C4-2B (cell line): ENCODE results near the gene MICAL3.

Source experiments
- H3K27ac ChIP-seq: fragments of 450-650 bp; 2 replicates; pipeline ENCODE4 v1.5.1; 2017
- ZFX ChIP-seq: fragments of 450-650 bp; IDR thresholded peaks from 2 replicates; pipeline ENCODE4 v1.6.1; 2017
- TF ChIP-seq, protein P1 (sequence below): fragments of 450-650 bp; conservative IDR thresholded peaks from 2 replicates; pipeline ENCODE4 v1.5.1; 2017; ENCODE audit warnings: mild to moderate bottlenecking

MICAL3 gene

DNA sequence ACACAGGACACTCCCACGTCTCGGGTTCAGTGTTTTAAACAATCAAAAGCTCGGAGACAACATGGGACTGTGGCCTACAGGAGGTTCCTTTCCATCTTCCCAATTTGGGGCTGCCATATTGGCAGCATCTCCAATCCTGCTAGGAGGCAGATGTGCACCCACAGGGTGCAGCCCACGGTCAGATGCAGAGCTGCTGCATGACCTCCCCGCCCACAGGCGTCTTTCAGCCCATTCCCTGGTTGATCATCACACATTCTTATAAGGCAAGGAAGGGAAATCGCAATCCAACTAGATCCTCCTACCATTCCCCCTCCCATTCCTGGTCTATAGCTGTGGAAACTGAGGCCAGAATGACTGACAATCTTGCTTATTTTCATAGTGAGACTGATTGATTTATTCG is 121.4 kb downstream of the MICAL3 start:
- no peak overlapping the region for H3K27ac ChIP-seq

DNA sequence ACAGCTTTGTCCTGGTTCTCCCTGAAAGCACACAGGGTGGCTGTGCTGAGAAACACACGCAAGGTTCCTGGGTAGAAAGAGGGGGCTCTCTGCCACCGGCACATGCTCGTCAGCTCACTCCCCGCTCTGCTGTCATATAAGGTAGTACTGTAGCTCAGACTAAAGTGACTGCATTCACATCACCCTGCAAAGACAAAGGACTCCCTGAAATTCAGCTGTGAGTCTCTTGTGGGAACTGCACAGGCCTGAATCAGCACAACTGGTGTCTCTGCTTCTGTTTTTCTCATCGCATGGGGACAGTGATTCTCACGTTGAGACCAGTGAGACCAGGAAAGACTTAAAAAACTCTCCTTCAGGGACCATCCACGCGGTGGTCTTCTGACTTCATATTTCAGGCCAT is 126.0 kb downstream of the MICAL3 start:
- H3K27ac ChIP-seq: no peak overlapping the region
- TF ChIP-seq, protein P1, sequence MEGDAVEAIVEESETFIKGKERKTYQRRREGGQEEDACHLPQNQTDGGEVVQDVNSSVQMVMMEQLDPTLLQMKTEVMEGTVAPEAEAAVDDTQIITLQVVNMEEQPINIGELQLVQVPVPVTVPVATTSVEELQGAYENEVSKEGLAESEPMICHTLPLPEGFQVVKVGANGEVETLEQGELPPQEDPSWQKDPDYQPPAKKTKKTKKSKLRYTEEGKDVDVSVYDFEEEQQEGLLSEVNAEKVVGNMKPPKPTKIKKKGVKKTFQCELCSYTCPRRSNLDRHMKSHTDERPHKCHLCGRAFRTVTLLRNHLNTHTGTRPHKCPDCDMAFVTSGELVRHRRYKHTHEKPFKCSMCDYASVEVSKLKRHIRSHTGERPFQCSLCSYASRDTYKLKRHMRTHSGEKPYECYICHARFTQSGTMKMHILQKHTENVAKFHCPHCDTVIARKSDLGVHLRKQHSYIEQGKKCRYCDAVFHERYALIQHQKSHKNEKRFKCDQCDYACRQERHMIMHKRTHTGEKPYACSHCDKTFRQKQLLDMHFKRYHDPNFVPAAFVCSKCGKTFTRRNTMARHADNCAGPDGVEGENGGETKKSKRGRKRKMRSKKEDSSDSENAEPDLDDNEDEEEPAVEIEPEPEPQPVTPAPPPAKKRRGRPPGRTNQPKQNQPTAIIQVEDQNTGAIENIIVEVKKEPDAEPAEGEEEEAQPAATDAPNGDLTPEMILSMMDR: no peak
- no peak for TF ChIP-seq ZFX

More for the DNA sequence above, 121.4 kb downstream of the MICAL3 start:
- no peak for TF ChIP-seq ZFX
- TF ChIP-seq, protein P1: no peak

DNA sequence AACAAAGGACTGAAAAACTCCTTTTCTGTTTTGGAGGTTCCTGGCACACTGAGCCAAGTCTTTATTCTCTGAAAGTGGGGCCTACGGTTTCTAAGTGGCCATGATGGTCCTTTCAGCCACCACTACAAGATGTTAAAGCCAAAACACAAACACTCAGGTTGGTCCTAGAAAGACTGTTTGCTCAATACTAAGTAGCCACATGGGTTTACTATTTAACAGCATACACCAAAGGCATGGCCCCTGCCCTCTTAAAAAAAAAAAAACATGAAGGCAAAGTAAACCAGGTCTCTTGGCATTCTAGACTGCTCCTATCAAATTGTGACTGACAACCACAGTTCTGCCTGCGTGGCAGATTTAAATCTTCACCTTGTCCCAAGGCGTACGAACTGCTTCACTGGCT is 126.5 kb downstream of the MICAL3 start:
- no peak overlapping the region for H3K27ac ChIP-seq
- TF ChIP-seq, protein P1: no peak

DNA sequence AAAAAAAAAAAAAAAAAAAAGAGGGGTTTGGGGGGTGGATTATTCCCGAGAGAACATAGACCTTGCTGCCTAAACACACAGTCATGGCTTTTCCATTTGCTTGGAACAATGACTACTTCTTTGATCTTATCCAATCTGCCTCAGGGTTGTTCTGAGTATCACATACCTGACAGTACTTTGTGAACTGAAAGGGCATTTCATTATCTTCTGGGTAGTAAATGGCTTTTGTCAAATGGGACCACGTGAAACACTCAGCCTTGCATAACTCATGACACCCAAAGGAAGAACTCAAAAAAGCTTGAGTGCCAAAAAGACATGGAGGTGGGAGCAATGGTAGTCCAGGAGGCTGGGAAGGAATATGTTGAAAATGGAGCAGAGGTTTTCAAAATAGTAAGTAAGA is 126.9 kb downstream of the MICAL3 start:
- TF ChIP-seq, protein P1: no peak
- no peak for TF ChIP-seq ZFX
- no peak overlapping the region for H3K27ac ChIP-seq

DNA sequence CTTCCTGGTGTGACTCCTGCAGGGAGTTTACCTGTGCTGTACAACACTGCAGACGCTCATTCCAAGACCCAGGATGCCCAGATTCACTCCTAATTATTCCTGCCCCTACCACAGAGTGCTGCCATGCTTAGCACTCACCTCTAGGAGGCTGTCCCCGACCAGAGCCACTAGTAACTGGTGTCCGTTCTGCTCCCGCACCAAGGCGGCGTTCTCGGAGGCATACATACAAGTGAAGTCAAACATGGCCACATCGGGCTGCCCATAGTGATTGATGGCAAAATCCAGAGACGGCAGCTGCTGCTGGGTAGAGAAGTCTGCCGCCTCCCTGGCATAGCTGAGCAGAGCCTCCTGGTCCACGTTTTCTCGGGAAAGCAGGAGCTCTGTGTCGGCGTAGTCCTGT is 127.8 kb downstream of the MICAL3 start:
- H3K27ac ChIP-seq: peak overlapping the region; percentile 2; the same call in 1 of the 2 replicates
- TF ChIP-seq, protein P1: no peak; the same call in 1 of the 2 replicates
- no peak for TF ChIP-seq ZFX

DNA sequence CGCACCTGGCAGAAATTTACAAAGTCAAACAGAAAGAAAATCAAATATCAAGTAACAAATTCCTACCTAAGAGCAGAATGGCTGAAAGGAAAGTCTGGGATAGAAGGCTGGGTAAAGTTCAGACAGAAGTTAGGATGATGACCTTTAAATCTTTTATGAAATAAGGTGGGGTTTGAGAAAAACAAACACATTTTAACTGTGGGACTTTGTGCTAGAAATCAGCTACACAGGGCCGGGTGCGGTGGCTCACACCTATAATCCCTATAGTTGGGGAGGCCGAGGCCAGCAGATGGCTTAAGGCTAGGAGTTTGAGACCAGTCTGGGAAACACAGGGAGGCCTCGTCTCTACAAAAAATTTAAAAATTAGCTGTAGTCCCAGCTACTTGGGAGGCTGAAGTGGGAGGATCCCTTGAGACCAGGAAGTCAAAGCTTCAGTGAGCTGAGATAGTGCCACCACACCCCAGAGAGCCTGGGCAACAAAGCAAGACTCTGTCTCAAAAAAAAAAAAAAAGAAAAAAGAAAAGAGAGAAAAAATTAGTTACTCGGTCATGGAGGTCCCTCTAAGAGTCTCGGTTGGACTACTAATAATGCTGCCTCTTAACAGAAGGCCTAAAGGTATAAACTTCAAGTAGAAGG is 130.3 kb downstream of the MICAL3 start:
- TF ChIP-seq, protein P1: no peak
- no peak for TF ChIP-seq ZFX

DNA sequence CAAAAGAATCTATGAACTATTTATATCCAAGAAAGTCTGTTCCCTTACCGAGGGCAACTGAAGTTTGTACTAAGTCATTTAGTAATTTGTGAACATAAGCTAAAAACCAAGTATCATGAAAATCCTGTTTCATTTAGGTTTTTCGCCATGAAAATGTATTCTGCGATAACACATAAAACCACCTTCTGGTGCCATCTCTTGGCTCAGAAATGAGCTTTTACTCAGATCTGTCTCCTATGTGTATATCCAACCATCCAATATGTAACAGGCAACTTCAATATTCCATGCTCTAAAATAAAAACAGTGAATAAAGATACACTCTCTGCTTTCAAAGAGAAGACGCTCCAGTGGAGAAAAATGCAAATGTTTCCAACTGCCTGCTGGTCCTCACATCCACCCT is 132.0 kb downstream of the MICAL3 start:
- no peak overlapping the region for H3K27ac ChIP-seq
- TF ChIP-seq, protein P1: no peak
- TF ChIP-seq ZFX: no peak

More for the DNA sequence above, 130.3 kb downstream of the MICAL3 start:
- H3K27ac ChIP-seq: no peak overlapping the region
